ENCODE data around the gene HES5. TPM values are rescaled to one million over a fixed set of nuclear protein-coding genes. Genes with fewer than 3 reads are reported as not detected.
"Not testable (repeated sequence)": the region's sequence is repeated elsewhere in the genome, so short reads cannot be mapped to it uniquely, and the experiment has no call there.

Gene HES5
- total RNA-seq, 1 experiment from 2014 or later = not detected

GRCh38 chr1:2569060-2569459 is 39.0 kb upstream of the HES5 start:
- H3K14ac ChIP-seq (ENCODE audit: insufficient read depth, low read length) = no peak overlapping the region
- H4K91ac ChIP-seq (ENCODE audit: insufficient read length, low read depth, low read length) = no peak overlapping the region
- no peak overlapping the region for H2BK120ac ChIP-seq (ENCODE audit: low read depth, low read length, poor library complexity, severe bottlenecking)
- no peak overlapping the region for H2BK5ac ChIP-seq (ENCODE audit: insufficient read length, low read length)
- no peak overlapping the region for H3K23ac ChIP-seq (ENCODE audit: insufficient read length, low read depth, low read length)
- no peak overlapping the region for H3K56ac ChIP-seq (ENCODE audit: insufficient read length, low read depth, low read length)
- no peaks in the 10 kb centered on the region for H3K23me2 ChIP-seq (ENCODE audit: insufficient read length, low read depth, low read length, poor library complexity, severe bottlenecking)
- no peak overlapping the region for H2BK15ac ChIP-seq (ENCODE audit: low read depth, low read length)
- no peaks in the 10 kb centered on the region for H3K9me3 ChIP-seq (ENCODE audit: control insufficient read depth, low read depth, low read length)
- H4K20me1 ChIP-seq (ENCODE audit: control insufficient read depth, insufficient read depth, insufficient read length) = no peaks in the 10 kb centered on the region
- no peaks in the 10 kb centered on the region for H3K79me1 ChIP-seq (ENCODE audit: insufficient read depth, low read depth, low read length, poor library complexity, severe bottlenecking)
- H4K5ac ChIP-seq (ENCODE audit: insufficient read length, low read depth, low read length) = no peak overlapping the region
- H3K4me1 Mint-ChIP-seq = peaks cover 0 to 6% of the 10 kb centered on the region in 2 experiments; a peak in 2 of 4 replicates
- H3K4me1 ChIP-seq (ENCODE audit: insufficient read depth, low read length) = no peaks in the 10 kb centered on the region
- no peak overlapping the region for H3K4me2 ChIP-seq (ENCODE audit: insufficient read depth, insufficient read length, low read length)
- peaks cover 0 to 3% (median 3%) of the 10 kb centered on the region in 3 experiments; a peak in 4 of 7 replicates for H3K36me3 Mint-ChIP-seq (ENCODE audit: insufficient read depth in 1 of 3, low read depth in 3 of 3)
- no peaks in the 10 kb centered on the region for H3K27me3 ChIP-seq (ENCODE audit: insufficient read depth, low read length)
- H3K9me3 Mint-ChIP-seq = peaks cover 8 to 16% of the 10 kb centered on the region in 2 experiments
- H3K27ac Mint-ChIP-seq = no peak overlapping the region
- H3T11ph ChIP-seq (ENCODE audit: low read length) = no peak overlapping the region
- H4K8ac ChIP-seq (replicated peaks; ENCODE audit: insufficient read length, low read depth, low read length) = no peak overlapping the region
- TF ChIP-seq, protein P1, sequence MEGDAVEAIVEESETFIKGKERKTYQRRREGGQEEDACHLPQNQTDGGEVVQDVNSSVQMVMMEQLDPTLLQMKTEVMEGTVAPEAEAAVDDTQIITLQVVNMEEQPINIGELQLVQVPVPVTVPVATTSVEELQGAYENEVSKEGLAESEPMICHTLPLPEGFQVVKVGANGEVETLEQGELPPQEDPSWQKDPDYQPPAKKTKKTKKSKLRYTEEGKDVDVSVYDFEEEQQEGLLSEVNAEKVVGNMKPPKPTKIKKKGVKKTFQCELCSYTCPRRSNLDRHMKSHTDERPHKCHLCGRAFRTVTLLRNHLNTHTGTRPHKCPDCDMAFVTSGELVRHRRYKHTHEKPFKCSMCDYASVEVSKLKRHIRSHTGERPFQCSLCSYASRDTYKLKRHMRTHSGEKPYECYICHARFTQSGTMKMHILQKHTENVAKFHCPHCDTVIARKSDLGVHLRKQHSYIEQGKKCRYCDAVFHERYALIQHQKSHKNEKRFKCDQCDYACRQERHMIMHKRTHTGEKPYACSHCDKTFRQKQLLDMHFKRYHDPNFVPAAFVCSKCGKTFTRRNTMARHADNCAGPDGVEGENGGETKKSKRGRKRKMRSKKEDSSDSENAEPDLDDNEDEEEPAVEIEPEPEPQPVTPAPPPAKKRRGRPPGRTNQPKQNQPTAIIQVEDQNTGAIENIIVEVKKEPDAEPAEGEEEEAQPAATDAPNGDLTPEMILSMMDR (conservative IDR thresholded peaks at IDR 0.05) = no peak
- no peak overlapping the region for H3K9ac ChIP-seq (ENCODE audit: extremely low read depth, insufficient read length, low read length)
- no CpG with 5 or more reads among the region's 17 CpGs for WGBS (ENCODE audit: extremely low coverage, insufficient read length, low lambda C conversion rate)
- no peak for DNase-seq
- H2AK5ac ChIP-seq (ENCODE audit: insufficient read length, low read length) = no peak overlapping the region
- H3K4ac ChIP-seq (ENCODE audit: low read depth, low read length) = no peak overlapping the region
- H3K27ac ChIP-seq (ENCODE audit: insufficient read length, low read depth, low read length) = no peak overlapping the region
- no peak overlapping the region for H2BK20ac ChIP-seq (ENCODE audit: low read depth, low read length, poor library complexity, severe bottlenecking)
- peaks cover 14% of the 10 kb centered on the region for H3K27me3 Mint-ChIP-seq (ENCODE audit: low read depth)
- no peak overlapping the region for H2AFZ ChIP-seq (ENCODE audit: low read length)
- no peaks in the 10 kb centered on the region for H3K79me2 ChIP-seq (ENCODE audit: insufficient read depth, low read length)
- no peak overlapping the region for H3K4me3 Mint-ChIP-seq
- no peak overlapping the region for H3K18ac ChIP-seq (ENCODE audit: insufficient read length, low read depth, low read length)
- no peak overlapping the region for H2BK12ac ChIP-seq (ENCODE audit: insufficient read length, low read depth, low read length)

GRCh38 chr1:2568187-2568816 is 38.2 kb upstream of the HES5 start:
- not testable (repeated sequence) for H3K27ac Mint-ChIP-seq; H2BK15ac ChIP-seq (ENCODE audit: low read depth, low read length); H3K79me2 ChIP-seq (ENCODE audit: insufficient read depth, low read length); H2AK5ac ChIP-seq (ENCODE audit: insufficient read length, low read length); H3K4me3 Mint-ChIP-seq; H3K4me1 Mint-ChIP-seq; H2AFZ ChIP-seq (ENCODE audit: low read length); H3K18ac ChIP-seq (ENCODE audit: insufficient read length, low read depth, low read length); H4K5ac ChIP-seq (ENCODE audit: insufficient read length, low read depth, low read length); H4K20me1 ChIP-seq (ENCODE audit: control insufficient read depth, insufficient read depth, insufficient read length); H3K23me2 ChIP-seq (ENCODE audit: insufficient read length, low read depth, low read length, poor library complexity, severe bottlenecking); H3K27ac ChIP-seq (ENCODE audit: insufficient read length, low read depth, low read length); H2BK20ac ChIP-seq (ENCODE audit: low read depth, low read length, poor library complexity, severe bottlenecking); H3K4me2 ChIP-seq (ENCODE audit: insufficient read depth, insufficient read length, low read length); H3K9ac ChIP-seq (ENCODE audit: extremely low read depth, insufficient read length, low read length); H3T11ph ChIP-seq (ENCODE audit: low read length); H3K36me3 Mint-ChIP-seq (ENCODE audit: insufficient read depth in 1 of 3, low read depth in 3 of 3); DNase-seq; H3K9me3 ChIP-seq (ENCODE audit: control insufficient read depth, low read depth, low read length); H4K91ac ChIP-seq (ENCODE audit: insufficient read length, low read depth, low read length); H3K79me1 ChIP-seq (ENCODE audit: insufficient read depth, low read depth, low read length, poor library complexity, severe bottlenecking); H3K14ac ChIP-seq (ENCODE audit: insufficient read depth, low read length); H3K27me3 ChIP-seq (ENCODE audit: insufficient read depth, low read length); H3K56ac ChIP-seq (ENCODE audit: insufficient read length, low read depth, low read length); H2BK120ac ChIP-seq (ENCODE audit: low read depth, low read length, poor library complexity, severe bottlenecking); H3K9me3 Mint-ChIP-seq; H2BK5ac ChIP-seq (ENCODE audit: insufficient read length, low read length); H3K4me1 ChIP-seq (ENCODE audit: insufficient read depth, low read length); H4K8ac ChIP-seq (replicated peaks; ENCODE audit: insufficient read length, low read depth, low read length); H3K23ac ChIP-seq (ENCODE audit: insufficient read length, low read depth, low read length); H3K4ac ChIP-seq (ENCODE audit: low read depth, low read length); H3K27me3 Mint-ChIP-seq (ENCODE audit: low read depth); H2BK12ac ChIP-seq (ENCODE audit: insufficient read length, low read depth, low read length)
- no CpG with 5 or more reads among the region's 17 CpGs for WGBS (ENCODE audit: extremely low coverage, insufficient read length, low lambda C conversion rate)
